ENCODE measurements around the gene SNED1.

The SNED1 gene

DNA sequence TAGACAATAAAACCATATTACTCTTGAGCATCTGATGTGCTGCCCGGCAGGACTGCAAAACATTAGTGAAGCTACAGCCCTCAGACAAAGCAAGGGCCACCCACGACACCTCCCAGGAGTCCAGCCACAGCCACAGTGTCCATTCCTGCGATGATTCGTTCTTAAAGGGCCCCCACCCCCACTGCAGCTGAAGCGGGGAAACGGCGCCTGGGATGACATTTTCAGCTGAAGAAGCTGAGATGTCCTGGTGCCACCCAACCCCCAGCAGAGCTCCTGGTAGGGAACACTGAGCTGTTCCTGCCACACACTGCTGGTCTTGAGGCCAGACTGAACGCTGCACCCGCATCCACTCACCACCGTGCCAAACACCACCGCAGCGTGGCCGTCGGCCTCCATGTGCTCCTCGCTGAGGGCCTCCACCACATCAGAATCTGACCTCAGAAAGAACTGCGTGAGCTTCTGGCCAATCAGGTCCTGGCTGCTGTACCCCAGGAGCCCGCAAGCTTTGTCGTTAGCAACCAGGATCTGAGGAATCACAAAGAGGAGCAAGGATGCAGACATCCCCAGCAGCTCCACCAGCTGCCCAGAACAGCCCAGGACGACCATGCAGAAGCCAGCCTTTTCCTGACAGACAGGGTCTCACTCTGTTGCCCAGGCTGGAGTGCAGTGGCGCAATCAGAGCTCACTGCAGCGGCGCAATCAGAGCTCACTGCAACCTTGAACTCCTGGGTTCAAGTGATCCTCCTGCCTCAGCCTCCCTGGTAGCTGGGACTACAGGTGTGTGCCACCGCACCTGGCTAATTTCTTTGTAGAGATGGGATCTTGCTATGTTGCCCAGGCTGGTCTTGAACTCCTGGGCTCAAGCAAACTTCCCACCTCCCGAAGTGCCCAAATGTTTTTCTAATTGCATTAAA is 141.4 kb downstream of the SNED1 start:
- TF ChIP-seq, protein P1, sequence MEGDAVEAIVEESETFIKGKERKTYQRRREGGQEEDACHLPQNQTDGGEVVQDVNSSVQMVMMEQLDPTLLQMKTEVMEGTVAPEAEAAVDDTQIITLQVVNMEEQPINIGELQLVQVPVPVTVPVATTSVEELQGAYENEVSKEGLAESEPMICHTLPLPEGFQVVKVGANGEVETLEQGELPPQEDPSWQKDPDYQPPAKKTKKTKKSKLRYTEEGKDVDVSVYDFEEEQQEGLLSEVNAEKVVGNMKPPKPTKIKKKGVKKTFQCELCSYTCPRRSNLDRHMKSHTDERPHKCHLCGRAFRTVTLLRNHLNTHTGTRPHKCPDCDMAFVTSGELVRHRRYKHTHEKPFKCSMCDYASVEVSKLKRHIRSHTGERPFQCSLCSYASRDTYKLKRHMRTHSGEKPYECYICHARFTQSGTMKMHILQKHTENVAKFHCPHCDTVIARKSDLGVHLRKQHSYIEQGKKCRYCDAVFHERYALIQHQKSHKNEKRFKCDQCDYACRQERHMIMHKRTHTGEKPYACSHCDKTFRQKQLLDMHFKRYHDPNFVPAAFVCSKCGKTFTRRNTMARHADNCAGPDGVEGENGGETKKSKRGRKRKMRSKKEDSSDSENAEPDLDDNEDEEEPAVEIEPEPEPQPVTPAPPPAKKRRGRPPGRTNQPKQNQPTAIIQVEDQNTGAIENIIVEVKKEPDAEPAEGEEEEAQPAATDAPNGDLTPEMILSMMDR (IDR thresholded peaks at IDR 0.05; ENCODE audit: control insufficient read depth, insufficient read depth, low read depth, low read length, missing control alignments): no peak
- no peak for DNase-seq (ENCODE audit: low read depth)
- H3K4me3 ChIP-seq (ENCODE audit: control insufficient read depth, low read depth, low read length): no peak overlapping the region

DNA sequence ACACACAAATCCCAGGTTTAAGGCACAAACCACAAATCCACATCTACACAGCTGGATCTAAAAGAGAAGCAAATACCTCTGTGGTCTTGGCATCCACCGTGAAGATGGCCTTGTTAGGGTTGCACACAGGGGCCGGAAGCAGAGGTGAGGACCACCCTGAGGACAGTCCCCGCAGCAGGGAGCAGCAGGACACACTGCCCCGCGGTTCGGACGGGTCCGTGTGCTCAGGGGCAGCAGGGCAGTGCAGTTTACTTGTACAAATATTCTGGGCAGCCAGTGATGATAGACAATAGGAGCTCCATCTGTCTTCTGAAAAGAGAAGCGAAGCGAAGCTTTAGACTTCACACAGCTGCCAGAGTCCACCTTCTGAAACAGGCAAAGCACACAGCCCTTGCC is 142.0 kb downstream of the SNED1 start:
- DNase-seq (ENCODE audit: low read depth): no peak
- TF ChIP-seq, protein P1 (IDR thresholded peaks at IDR 0.05; ENCODE audit: control insufficient read depth, insufficient read depth, low read depth, low read length, missing control alignments): no peak
- no peak overlapping the region for H3K4me3 ChIP-seq (ENCODE audit: control insufficient read depth, low read depth, low read length)

DNA sequence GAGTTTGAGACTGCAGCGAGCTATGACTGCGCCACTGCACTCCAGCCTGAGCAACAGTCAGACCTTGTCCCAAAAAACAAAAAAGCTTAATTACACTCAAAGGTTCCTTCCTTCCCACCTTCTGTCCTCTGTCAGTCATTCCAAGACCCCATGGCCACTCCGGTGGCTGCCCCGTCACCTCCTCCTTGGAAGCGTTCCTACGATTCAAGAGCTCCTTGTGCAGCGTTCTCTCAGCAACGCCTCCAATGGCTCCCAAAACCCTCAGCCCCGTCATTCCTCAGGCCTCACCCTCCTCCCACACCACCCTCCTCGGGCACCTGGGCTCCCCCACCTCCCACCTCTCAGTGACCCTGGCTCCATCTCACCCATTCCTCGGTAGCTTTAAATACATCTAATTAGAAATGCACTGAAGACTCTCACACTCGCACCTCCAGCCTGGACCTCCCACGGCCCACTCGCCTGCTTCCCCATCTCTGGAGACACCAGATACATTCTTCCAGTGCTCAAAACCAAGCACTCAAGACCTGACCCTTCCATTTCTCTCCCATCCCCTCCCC is 142.9 kb downstream of the SNED1 start:
- no peak for DNase-seq (ENCODE audit: low read depth)
- H3K4me3 ChIP-seq (ENCODE audit: control insufficient read depth, low read depth, low read length): no peak overlapping the region
- TF ChIP-seq, protein P1 (IDR thresholded peaks at IDR 0.05; ENCODE audit: control insufficient read depth, insufficient read depth, low read depth, low read length, missing control alignments): no peak

DNA sequence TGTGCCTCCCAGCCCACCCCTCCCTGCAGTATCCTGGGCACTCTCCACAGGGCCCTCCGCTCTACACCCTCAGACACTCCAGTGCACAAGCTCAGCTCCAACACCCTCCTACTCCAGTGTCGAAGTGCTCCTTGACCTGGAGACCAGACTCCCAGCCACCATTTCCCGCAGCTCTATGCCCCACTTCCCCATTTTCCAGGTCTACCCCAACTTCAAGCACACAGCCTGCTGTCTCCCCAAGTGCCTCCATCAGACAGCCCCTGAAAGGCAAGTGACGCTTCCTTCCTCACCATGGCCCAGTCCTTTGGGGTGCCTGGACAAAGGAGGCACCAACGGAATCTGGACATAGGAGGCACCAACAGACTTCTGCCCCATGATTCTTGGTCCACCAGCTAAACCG is 143.6 kb downstream of the SNED1 start:
- no peak overlapping the region for H3K4me3 ChIP-seq (ENCODE audit: control insufficient read depth, low read depth, low read length)
- no peak for DNase-seq (ENCODE audit: low read depth)
- TF ChIP-seq, protein P1 (IDR thresholded peaks at IDR 0.05; ENCODE audit: control insufficient read depth, insufficient read depth, low read depth, low read length, missing control alignments): no peak

DNA sequence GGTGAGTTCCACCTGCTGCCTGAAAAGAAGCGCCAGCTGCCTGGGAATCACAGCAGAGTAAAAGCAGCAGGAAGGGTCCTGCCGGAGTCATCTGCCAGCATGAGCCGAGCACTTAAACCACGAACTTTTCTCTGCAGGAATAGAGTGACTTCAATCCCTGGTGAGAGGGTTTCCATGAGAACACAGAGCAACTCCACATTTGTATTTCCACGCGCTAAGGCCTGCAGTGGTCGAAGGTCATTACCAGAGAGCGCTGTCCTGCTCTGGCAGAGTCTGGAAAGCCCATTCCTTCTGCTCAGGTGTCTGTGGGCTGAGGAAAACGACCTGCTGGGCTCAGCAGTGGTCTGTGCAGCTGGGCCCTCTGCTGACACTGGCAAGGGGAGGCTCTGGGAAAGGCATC is 144.2 kb downstream of the SNED1 start:
- TF ChIP-seq, protein P1 (IDR thresholded peaks at IDR 0.05; ENCODE audit: control insufficient read depth, insufficient read depth, low read depth, low read length, missing control alignments): no peak
- H3K4me3 ChIP-seq (ENCODE audit: control insufficient read depth, low read depth, low read length): no peak overlapping the region
- DNase-seq (ENCODE audit: low read depth): no peak

Measured in AG09309 (cell line).